Measurements from ENCODE around the gene CRX.
"Not testable (repeated sequence)": the region's sequence is repeated elsewhere in the genome, so short reads cannot be mapped to it uniquely, and the experiment has no call there.

Gene CRX

GRCh38 chr19:47860602-47861297 lies 39.0 kb downstream of the CRX start:
- DNase-seq = no peak

- no peak for DNase-seq
These were observed 39.9 kb downstream of the CRX start for GRCh38 chr19:47861630-47862029.

GRCh38 chr19:47863514-47863936 lies 41.8 kb downstream of the CRX start:
- peak; percentile 87 for DNase-seq

GRCh38 chr19:47865166-47865565 lies 43.4 kb downstream of the CRX start:
- no peak for DNase-seq

- no peak for DNase-seq
These were observed 57.2 kb downstream of the CRX start for GRCh38 chr19:47878906-47879305.

- not testable (repeated sequence) for DNase-seq
These were observed 57.6 kb downstream of the CRX start for GRCh38 chr19:47879385-47879784.

- no peak for DNase-seq
These were observed 60.0 kb downstream of the CRX start for GRCh38 chr19:47881757-47882156.

GRCh38 chr19:47882890-47883289 lies 61.2 kb downstream of the CRX start:
- no peak for DNase-seq

GRCh38 chr19:47885067-47885463 lies 63.3 kb downstream of the CRX start:
- no peak for DNase-seq

GRCh38 chr19:47886010-47886559 lies 64.3 kb downstream of the CRX start, which contains the start of gene SULT2A1:
Gene SULT2A1, minus strand, starts transcription at chr19:47886315. Its CDS starts 58 bp downstream, at chr19:47886257.
- DNase-seq = no peak

- no peak for DNase-seq
These were observed 69.3 kb downstream of the CRX start for GRCh38 chr19:47890865-47891621.

GRCh38 chr19:47891622-47891922 lies 69.8 kb downstream of the CRX start:
- DNase-seq = no peak

- DNase-seq = no peak
These were observed 70.4 kb downstream of the CRX start for GRCh38 chr19:47891923-47892666.

Measured in activated CD8-positive, alpha-beta memory T cell treated with anti-CD3 and anti-CD28 coated beads, Interleukin-2, amount 50 U/mL, for 4 hours (primary cell).